NOMO-1 (cell line): ENCODE measurements around the gene NLRP12.
A peak's percentile ranks its signal among the peaks of the same experiment; 100 is the strongest.
"Not testable (repeated sequence)": the region's sequence is repeated elsewhere in the genome, so short reads cannot be mapped to it uniquely, and the experiment has no call there.

Experiments
- DNase-seq, 2 experiments: peaks; one replicate each; lab custom pipeline; 2025; ENCODE audit not compliant: unreplicated experiment in 2 of 2; lab: John Stamatoyannopoulos, UW

Gene NLRP12

GRCh38 chr19:53824134-53824611 lies at the start of gene NLRP12:
Gene NLRP12, minus strand, starts transcription at chr19:53824314. Its CDS starts 140 bp downstream, at chr19:53824174.
- peak; percentile 88 to 99 for DNase-seq

- DNase-seq, result no peak
Observed at GRCh38 chr19:53872762-53873161, 48.6 kb upstream of the NLRP12 start.

GRCh38 chr19:53871454-53871853 lies 47.3 kb upstream of the NLRP12 start:
- DNase-seq, result peak; percentile 45 to 82

- peak; percentile 86 to 88 for DNase-seq
Observed at GRCh38 chr19:53870485-53870844, 46.4 kb upstream of the NLRP12 start.

- not testable (repeated sequence) for DNase-seq
Observed at GRCh38 chr19:53869805-53870484, 45.8 kb upstream of the NLRP12 start.

GRCh38 chr19:53868892-53869804 lies 45.0 kb upstream of the NLRP12 start:
- peak; percentile 90 to 97 for DNase-seq

GRCh38 chr19:53868091-53868891 lies 44.2 kb upstream of the NLRP12 start:
- peak in 1 of 2 experiments; percentile 21 for DNase-seq

GRCh38 chr19:53867225-53868090 lies 43.3 kb upstream of the NLRP12 start, which contains the start of gene MYADM:
Gene MYADM, plus strand, starts transcription at chr19:53867883. Its CDS starts 5,647 bp downstream, at chr19:53873530.
- peak; percentile 96 to 97 for DNase-seq

GRCh38 chr19:53866865-53867224 lies 42.7 kb upstream of the NLRP12 start:
- DNase-seq, result no peak

- peak; percentile 34 to 41 for DNase-seq
Observed at GRCh38 chr19:53865918-53866864, 42.1 kb upstream of the NLRP12 start.

- no peak for DNase-seq
Observed at GRCh38 chr19:53865523-53865917, 41.4 kb upstream of the NLRP12 start.

GRCh38 chr19:53864308-53864836 lies 40.3 kb upstream of the NLRP12 start:
- no peak for DNase-seq

GRCh38 chr19:53853707-53854106 lies 29.6 kb upstream of the NLRP12 start:
- peak; percentile 18 to 20 for DNase-seq

- peak; percentile 21 to 33 for DNase-seq
Observed at GRCh38 chr19:53849237-53849676, 25.1 kb upstream of the NLRP12 start.

- DNase-seq, result no peak
Observed at GRCh38 chr19:53847555-53847954, 23.4 kb upstream of the NLRP12 start.

- DNase-seq, result peak; percentile 79 to 90
Observed at GRCh38 chr19:53844849-53845246, 20.7 kb upstream of the NLRP12 start.

- peak in 1 of 2 experiments; percentile 52 for DNase-seq
Observed at GRCh38 chr19:53840914-53841313, 16.8 kb upstream of the NLRP12 start.

- not testable (repeated sequence) for DNase-seq
Observed at GRCh38 chr19:53840241-53840640, 16.1 kb upstream of the NLRP12 start.
